ENCODE measurements around the gene ROR1. TPM values are rescaled to one million over a fixed set of nuclear protein-coding genes. Genes with fewer than 3 reads are reported as not detected.

ROR1 gene
- total and polyA plus RNA-seq, 2 donors (not counting 3 experiments of a cell fraction or from before 2014, with no cell fraction given): 2.6 to 3.5 TPM

GRCh38 chr1:63756839-63757238 lies 17.0 kb upstream of the ROR1 start:
- Histone ChIP-seq H3K9me3 (replicated peaks; ENCODE audit: control insufficient read depth, insufficient read depth, low read length) (no peaks in the 10 kb centered on the region), H3K27me3 (ENCODE audit: control insufficient read depth in 2 of 2, insufficient read depth in 2 of 2, low read length in 2 of 2) (peaks cover 0 to 3% of the 10 kb centered on the region in 2 experiments), H4K20me1 (replicated peaks; ENCODE audit: control insufficient read depth, extremely low read depth, insufficient read depth, low read length) (no peaks in the 10 kb centered on the region), H3K27ac (ENCODE audit: insufficient read depth, low read depth, low read length) (no peak overlapping the region), H3K4me1 (ENCODE audit: control insufficient read depth, extremely low read depth, insufficient read depth, low read length) (peaks cover 19% of the 10 kb centered on the region), H3K9me1 (replicated peaks; ENCODE audit: control insufficient read depth, extremely low read depth, insufficient read depth, low read length) (no peaks in the 10 kb centered on the region), H2AFZ (ENCODE audit: low read depth, low read length) (no peak overlapping the region), H3K4me2 (ENCODE audit: insufficient read depth, low read length) (no peak overlapping the region), H3K4me3 (replicated peaks in 1 of 3; ENCODE audit: insufficient read depth in 1 of 3, low read depth in 1 of 3, low read length in 3 of 3) (no peak overlapping the region), H3K79me2 (ENCODE audit: control insufficient read depth, insufficient read depth, low read length) (no peaks in the 10 kb centered on the region), H3K9ac (replicated peaks; ENCODE audit: extremely low read depth, insufficient read depth, low read length) (no peak overlapping the region), H3K36me3 (ENCODE audit: control insufficient read depth in 2 of 2, extremely low read depth in 1 of 2, insufficient read depth in 2 of 2, low read length in 2 of 2) (no peaks in the 10 kb centered on the region)
- DNase-seq (ENCODE audit: low read depth, low spot score) (no peak), FAIRE-seq (no peak)
- TF ChIP-seq POLR2A (IDR thresholded peaks at IDR 0.05; ENCODE audit: low read depth, low read length) (no peak), FOS (IDR thresholded peaks at IDR 0.05; ENCODE audit: borderline replicate concordance, insufficient read depth, low read length) (no peak)
- dilution Hi-C loops (cut with MboI; ENCODE audit: extremely low pct_ligation_motif_present, low sequenced_read_pairs) (no loop called here), intact Hi-C loops (cut with micrococcal nuclease) (no loop called here)
- CTCF ChIA-PET: interaction anchor here (0.7 to 1.6 kb wide), 6 partner anchors 9 to 73 kb away, joined by 3 to 4 read pairs (median 3); partner anchors contain the start of gene ROR1
- BruUV-seq (replicated peaks): no TSS peak
- POLR2A ChIA-PET: interaction anchor here (0.7 kb wide), 1 partner anchor 27 kb away, joined by 6 read pairs; no protein-coding TSS in a partner anchor

GRCh38 chr1:63757334-63757733 lies 16.5 kb upstream of the ROR1 start:
- TF ChIP-seq MAX (IDR thresholded peaks at IDR 0.05; ENCODE audit: insufficient read depth, insufficient read length): no peak
- no peak for TF ChIP-seq EZH2 (IDR thresholded peaks at IDR 0.05; ENCODE audit: borderline replicate concordance, low read depth, low read length, severe bottlenecking)
- no peak for TF ChIP-seq CTCF (IDR thresholded peaks at IDR 0.05; ENCODE audit: extremely low read depth in 1 of 2, insufficient read depth in 1 of 2, low read depth in 1 of 2, low read length in 2 of 2)
- TF ChIP-seq FOS (IDR thresholded peaks at IDR 0.05; ENCODE audit: borderline replicate concordance, insufficient read depth, low read length): no peak
- TF ChIP-seq POLR2AphosphoS5 (IDR thresholded peaks at IDR 0.05; ENCODE audit: insufficient read depth, low read depth, low read length): no peak
- TF ChIP-seq JUN (IDR thresholded peaks at IDR 0.05; ENCODE audit: borderline replicate concordance, insufficient read depth, insufficient read length, low read depth): no peak
- TF ChIP-seq MYC (IDR thresholded peaks at IDR 0.05; ENCODE audit: low read depth, low read length): no peak
- TF ChIP-seq POLR2A (IDR thresholded peaks at IDR 0.05; ENCODE audit: low read depth, low read length): no peak
- no peak for TF ChIP-seq GATA2 (IDR thresholded peaks at IDR 0.05; ENCODE audit: insufficient read depth, insufficient read length, low read depth, low read length)
- no peak for DNase-seq (ENCODE audit: low read depth, low spot score)
- peaks cover 14% of the 10 kb centered on the region for H3K4me1 ChIP-seq (ENCODE audit: control insufficient read depth, extremely low read depth, insufficient read depth, low read length)
- no peak overlapping the region for H3K4me2 ChIP-seq (ENCODE audit: insufficient read depth, low read length)
- BruUV-seq (replicated peaks): no TSS peak
- no peak overlapping the region for H3K4me3 ChIP-seq (replicated peaks in 1 of 3; ENCODE audit: insufficient read depth in 1 of 3, low read depth in 1 of 3, low read length in 3 of 3)
- POLR2A ChIA-PET: interaction anchor here (0.6 kb wide), 2 partner anchors 190 to 983 kb away, joined by 3 read pairs; no protein-coding TSS in a partner anchor
- H2AFZ ChIP-seq (ENCODE audit: low read depth, low read length): no peak overlapping the region
- H4K20me1 ChIP-seq (replicated peaks; ENCODE audit: control insufficient read depth, extremely low read depth, insufficient read depth, low read length): no peaks in the 10 kb centered on the region
- FAIRE-seq: no peak
- H3K9me1 ChIP-seq (replicated peaks; ENCODE audit: control insufficient read depth, extremely low read depth, insufficient read depth, low read length): no peaks in the 10 kb centered on the region
- no peak overlapping the region for H3K27ac ChIP-seq (ENCODE audit: insufficient read depth, low read depth, low read length)
- no peaks in the 10 kb centered on the region for H3K79me2 ChIP-seq (ENCODE audit: control insufficient read depth, insufficient read depth, low read length)
- H3K9ac ChIP-seq (replicated peaks; ENCODE audit: extremely low read depth, insufficient read depth, low read length): no peak overlapping the region
- intact Hi-C loops (cut with micrococcal nuclease) (no loop called here), dilution Hi-C loops (cut with MboI; ENCODE audit: extremely low pct_ligation_motif_present, low sequenced_read_pairs) (no loop called here)
- CTCF ChIA-PET: interaction anchor here (1.4 to 1.6 kb wide), 3 partner anchors 8 to 65 kb away, joined by 3 to 4 read pairs (median 3); no protein-coding TSS in a partner anchor
- peaks cover 0 to 3% of the 10 kb centered on the region in 2 experiments for H3K27me3 ChIP-seq (ENCODE audit: control insufficient read depth in 2 of 2, insufficient read depth in 2 of 2, low read length in 2 of 2)
- H3K36me3 ChIP-seq (ENCODE audit: control insufficient read depth in 2 of 2, extremely low read depth in 1 of 2, insufficient read depth in 2 of 2, low read length in 2 of 2): no peaks in the 10 kb centered on the region
- no peaks in the 10 kb centered on the region for H3K9me3 ChIP-seq (replicated peaks; ENCODE audit: control insufficient read depth, insufficient read depth, low read length)

All from endothelial cell of umbilical vein (primary cell).